HEK293 (cell line): Measurements from ENCODE around the gene GSG1L.
A peak's percentile ranks its signal among the peaks of the same experiment; 100 is the strongest.

ENCODE experiments used
- CTCF ChIA-PET: fragments of 350-600 bp; formaldehyde crosslinking; extraction: SDS; loops from one replicate; lab custom pipeline; 2021; ENCODE audit warnings: antibody characterized with exemption; lab: Yijun Ruan, JAX
- POLR2A ChIA-PET: fragments of 300-600 bp; formaldehyde crosslinking; extraction: SDS; loops from one replicate; lab custom pipeline; 2020; ENCODE audit warnings: antibody characterized with exemption, inconsistent platforms; lab: Yijun Ruan, JAX
- H3K27ac ChIP-seq: fragments of 200-500 bp; sonication (Bioruptor generic); 2 replicates; pipeline ENCODE4 v1.5.1; 2014; ENCODE audit warnings: low read depth, low read length, control low read depth, inconsistent platforms; ENCODE audit errors: extremely low read depth
- H3K36me3 ChIP-seq, 2 experiments: fragments of 200-500 bp in 1 of 2; sonication (Bioruptor generic) in 1 of 2; 1 replicate in 1 of 2; 2 replicates in 1 of 2; pipeline ENCODE4 v1.5.1; 2014 to 2017; ENCODE audit warnings: inconsistent platforms in 2 of 2, low read length in 2 of 2; ENCODE audit not compliant: control insufficient read depth in 2 of 2, insufficient read depth in 1 of 2
- H3K4me1 ChIP-seq: fragments of 200-500 bp; sonication (Bioruptor generic); 2 replicates; pipeline ENCODE4 v1.5.1; 2014; ENCODE audit warnings: mild to moderate bottlenecking, low read length, inconsistent platforms; ENCODE audit not compliant: control insufficient read depth, insufficient read depth
- H3K4me3 ChIP-seq: 2 replicates; pipeline ENCODE4 v1.5.1; 2011; ENCODE audit warnings: low read depth, mild to moderate bottlenecking, control low read depth, low read length, moderate library complexity
- H3K9me3 ChIP-seq: fragments of 200-500 bp; sonication (Bioruptor generic); 2 replicates; pipeline ENCODE4 v1.5.1; 2014; ENCODE audit warnings: low read depth, low read length, inconsistent platforms; ENCODE audit not compliant: control insufficient read depth, insufficient read depth
- GFI1B ChIP-seq: fragments of 450-650 bp; formaldehyde crosslinking; IDR thresholded peaks from 2 replicates; pipeline ENCODE4 v1.5.1; 2016; ENCODE audit warnings: missing biosample characterization, missing genetic modification characterization
- GLIS2 ChIP-seq: fragments of 450-650 bp; formaldehyde crosslinking; IDR thresholded peaks from 2 replicates; pipeline ENCODE4 v1.5.1; 2016; ENCODE audit warnings: missing biosample characterization, missing genetic modification characterization
- HOXD13 ChIP-seq: sonication (generic); formaldehyde crosslinking; IDR thresholded peaks from 2 replicates; pipeline ENCODE4 v1.8.0; 2022; ENCODE audit warnings: missing genetic modification reagents, borderline replicate concordance
- SETDB1 ChIP-seq: IDR thresholded peaks from one replicate; pipeline ENCODE4 v1.6.1; 2017; ENCODE audit warnings: mild to moderate bottlenecking, low read length, moderate library complexity, mixed read lengths; ENCODE audit not compliant: insufficient read length
- SP2 ChIP-seq: fragments of 450-650 bp; formaldehyde crosslinking; IDR thresholded peaks from 2 replicates; pipeline ENCODE4 v1.5.1; 2016; ENCODE audit warnings: missing biosample characterization, missing genetic modification characterization
- ZBTB20 ChIP-seq: fragments of 450-650 bp; formaldehyde crosslinking; IDR thresholded peaks from 2 replicates; pipeline ENCODE4 v1.5.1; 2016; ENCODE audit warnings: missing biosample characterization, missing genetic modification characterization
- ZBTB48 ChIP-seq: fragments of 450-650 bp; formaldehyde crosslinking; IDR thresholded peaks from 2 replicates; pipeline ENCODE4 v1.5.1; 2016; ENCODE audit warnings: missing biosample characterization, missing genetic modification characterization
- ZIC2 ChIP-seq: fragments of 450-650 bp; formaldehyde crosslinking; IDR thresholded peaks from 2 replicates; pipeline ENCODE4 v1.5.1; 2016; ENCODE audit warnings: missing biosample characterization, missing genetic modification characterization
- ZNF10 ChIP-seq: fragments of 450-650 bp; formaldehyde crosslinking; IDR thresholded peaks from 2 replicates; pipeline ENCODE4 v1.5.1; 2017; ENCODE audit warnings: missing biosample characterization, missing genetic modification characterization
- ZNF16 ChIP-seq: fragments of 450-650 bp; formaldehyde crosslinking; IDR thresholded peaks from 2 replicates; pipeline ENCODE4 v1.5.1; 2016; ENCODE audit warnings: low read depth, missing biosample characterization, missing genetic modification characterization
- ZNF2 ChIP-seq: fragments of 450-650 bp; formaldehyde crosslinking; IDR thresholded peaks from 2 replicates; pipeline ENCODE4 v1.5.1; 2016; ENCODE audit warnings: missing biosample characterization, missing genetic modification characterization
- ZNF341 ChIP-seq: fragments of 450-650 bp; formaldehyde crosslinking; IDR thresholded peaks from 2 replicates; pipeline ENCODE4; 2016; ENCODE audit warnings: low read depth, missing biosample characterization, missing genetic modification characterization
- ZNF549 ChIP-seq: fragments of 450-650 bp; IDR thresholded peaks from 2 replicates; pipeline ENCODE4 v1.5.1; 2018; ENCODE audit warnings: missing biosample characterization, missing genetic modification characterization, mild to moderate bottlenecking, inconsistent platforms, moderate library complexity
- ZNF560 ChIP-seq: fragments of 450-650 bp; formaldehyde crosslinking; IDR thresholded peaks from 2 replicates; pipeline ENCODE4 v1.5.1; 2017; ENCODE audit warnings: missing biosample characterization, missing genetic modification characterization, borderline replicate concordance
- ZNF623 ChIP-seq: fragments of 450-650 bp; formaldehyde crosslinking; IDR thresholded peaks from 2 replicates; pipeline ENCODE4 v1.5.1; 2016; ENCODE audit warnings: missing biosample characterization, missing genetic modification characterization
- ZNF677 ChIP-seq: fragments of 450-650 bp; IDR thresholded peaks from 2 replicates; pipeline ENCODE4 v1.5.0; 2018; ENCODE audit warnings: missing biosample characterization, mild to moderate bottlenecking, missing genetic modification characterization, moderate library complexity
- ZNF747 ChIP-seq: fragments of 450-650 bp; formaldehyde crosslinking; IDR thresholded peaks from 2 replicates; pipeline ENCODE4 v1.5.1; 2016; ENCODE audit warnings: missing biosample characterization, missing genetic modification characterization
- ZXDB ChIP-seq: fragments of 450-650 bp; formaldehyde crosslinking; IDR thresholded peaks from 2 replicates; pipeline ENCODE4 v1.5.1; 2016; ENCODE audit warnings: missing biosample characterization, missing genetic modification characterization
- TF ChIP-seq, protein P1 (sequence below): fragments of 450-650 bp; formaldehyde crosslinking; IDR thresholded peaks from 2 replicates; pipeline ENCODE4 v1.5.1; 2017; ENCODE audit warnings: missing biosample characterization, mild to moderate bottlenecking, missing genetic modification characterization, moderate library complexity
- TF ChIP-seq, protein P2 (sequence below): fragments of 450-650 bp; formaldehyde crosslinking; IDR thresholded peaks from 2 replicates; pipeline ENCODE4 v1.5.1; 2016; ENCODE audit warnings: missing biosample characterization, missing genetic modification characterization
- TF ChIP-seq, protein P3 (sequence below): fragments of 450-650 bp; IDR thresholded peaks from 2 replicates; pipeline ENCODE4 v1.5.1; 2018; ENCODE audit warnings: missing biosample characterization, missing genetic modification characterization
- TF ChIP-seq, protein P4 (sequence below): fragments of 450-650 bp; formaldehyde crosslinking; IDR thresholded peaks from 2 replicates; pipeline ENCODE4; 2016; ENCODE audit warnings: missing biosample characterization, missing genetic modification characterization
- TF ChIP-seq, protein P5 (sequence below): fragments of 450-650 bp; formaldehyde crosslinking; IDR thresholded peaks from 2 replicates; pipeline ENCODE4 v1.5.1; 2016; ENCODE audit warnings: missing biosample characterization, missing genetic modification characterization

Gene GSG1L

DNA sequence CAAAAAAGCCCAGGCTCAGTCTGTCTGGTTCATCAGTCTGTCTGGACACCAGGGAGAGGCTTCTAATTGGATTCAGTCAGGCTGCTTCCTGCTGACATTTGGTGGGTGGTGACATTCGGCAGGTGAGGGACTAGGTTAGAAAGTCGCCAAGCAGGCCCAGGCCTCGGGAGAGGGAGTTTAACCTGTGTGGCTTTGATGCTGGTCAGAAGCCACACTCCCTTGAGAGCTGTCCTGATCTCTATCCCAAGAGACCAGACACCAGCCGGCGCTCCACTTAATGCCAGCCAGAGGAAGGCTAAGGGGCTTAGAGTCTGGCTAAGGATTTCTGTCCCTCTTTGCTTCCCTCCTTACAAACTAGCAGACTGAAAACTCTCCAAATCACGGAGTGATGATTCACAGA is 135.0 kb downstream of the GSG1L start:
- no peak overlapping the region for H3K27ac ChIP-seq
- no peaks in the 10 kb centered on the region for H3K4me1 ChIP-seq
- no peaks in the 10 kb centered on the region for H3K9me3 ChIP-seq
- ChIA-PET CTCF (no interaction called here), POLR2A (no interaction called here)
- no peak overlapping the region for H3K4me3 ChIP-seq
- H3K36me3 ChIP-seq, result no peaks in the 10 kb centered on the region
- TF ChIP-seq, protein P1, sequence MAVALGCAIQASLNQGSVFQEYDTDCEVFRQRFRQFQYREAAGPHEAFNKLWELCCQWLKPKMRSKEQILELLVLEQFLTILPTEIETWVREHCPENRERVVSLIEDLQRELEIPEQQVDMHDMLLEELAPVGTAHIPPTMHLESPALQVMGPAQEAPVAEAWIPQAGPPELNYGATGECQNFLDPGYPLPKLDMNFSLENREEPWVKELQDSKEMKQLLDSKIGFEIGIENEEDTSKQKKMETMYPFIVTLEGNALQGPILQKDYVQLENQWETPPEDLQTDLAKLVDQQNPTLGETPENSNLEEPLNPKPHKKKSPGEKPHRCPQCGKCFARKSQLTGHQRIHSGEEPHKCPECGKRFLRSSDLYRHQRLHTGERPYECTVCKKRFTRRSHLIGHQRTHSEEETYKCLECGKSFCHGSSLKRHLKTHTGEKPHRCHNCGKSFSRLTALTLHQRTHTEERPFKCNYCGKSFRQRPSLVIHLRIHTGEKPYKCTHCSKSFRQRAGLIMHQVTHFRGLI (tag by site-specific recombination), result no peak
- TF ChIP-seq, protein P2, sequence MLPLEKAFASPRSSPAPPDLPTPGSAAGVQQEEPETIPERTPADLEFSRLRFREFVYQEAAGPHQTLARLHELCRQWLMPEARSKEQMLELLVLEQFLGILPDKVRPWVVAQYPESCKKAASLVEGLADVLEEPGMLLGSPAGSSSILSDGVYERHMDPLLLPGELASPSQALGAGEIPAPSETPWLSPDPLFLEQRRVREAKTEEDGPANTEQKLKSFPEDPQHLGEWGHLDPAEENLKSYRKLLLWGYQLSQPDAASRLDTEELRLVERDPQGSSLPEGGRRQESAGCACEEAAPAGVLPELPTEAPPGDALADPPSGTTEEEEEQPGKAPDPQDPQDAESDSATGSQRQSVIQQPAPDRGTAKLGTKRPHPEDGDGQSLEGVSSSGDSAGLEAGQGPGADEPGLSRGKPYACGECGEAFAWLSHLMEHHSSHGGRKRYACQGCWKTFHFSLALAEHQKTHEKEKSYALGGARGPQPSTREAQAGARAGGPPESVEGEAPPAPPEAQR (tag by site-specific recombination), result no peak
- TF ChIP-seq ZNF560 (tag by site-specific recombination) (no peak), GFI1B (tag by site-specific recombination) (no peak), SP2 (tag by site-specific recombination) (no peak), ZXDB (tag by site-specific recombination) (no peak), SETDB1 (no peak), ZNF341 (tag by site-specific recombination) (no peak), HOXD13 (no peak), ZBTB48 (tag by site-specific recombination) (no peak), ZNF2 (no peak), ZNF16 (tag by site-specific recombination) (no peak), GLIS2 (tag by site-specific recombination) (no peak)
- TF ChIP-seq, protein P3, sequence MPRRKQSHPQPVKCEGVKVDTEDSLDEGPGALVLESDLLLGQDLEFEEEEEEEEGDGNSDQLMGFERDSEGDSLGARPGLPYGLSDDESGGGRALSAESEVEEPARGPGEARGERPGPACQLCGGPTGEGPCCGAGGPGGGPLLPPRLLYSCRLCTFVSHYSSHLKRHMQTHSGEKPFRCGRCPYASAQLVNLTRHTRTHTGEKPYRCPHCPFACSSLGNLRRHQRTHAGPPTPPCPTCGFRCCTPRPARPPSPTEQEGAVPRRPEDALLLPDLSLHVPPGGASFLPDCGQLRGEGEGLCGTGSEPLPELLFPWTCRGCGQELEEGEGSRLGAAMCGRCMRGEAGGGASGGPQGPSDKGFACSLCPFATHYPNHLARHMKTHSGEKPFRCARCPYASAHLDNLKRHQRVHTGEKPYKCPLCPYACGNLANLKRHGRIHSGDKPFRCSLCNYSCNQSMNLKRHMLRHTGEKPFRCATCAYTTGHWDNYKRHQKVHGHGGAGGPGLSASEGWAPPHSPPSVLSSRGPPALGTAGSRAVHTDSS (tag by site-specific recombination), result no peak
- TF ChIP-seq, protein P4, sequence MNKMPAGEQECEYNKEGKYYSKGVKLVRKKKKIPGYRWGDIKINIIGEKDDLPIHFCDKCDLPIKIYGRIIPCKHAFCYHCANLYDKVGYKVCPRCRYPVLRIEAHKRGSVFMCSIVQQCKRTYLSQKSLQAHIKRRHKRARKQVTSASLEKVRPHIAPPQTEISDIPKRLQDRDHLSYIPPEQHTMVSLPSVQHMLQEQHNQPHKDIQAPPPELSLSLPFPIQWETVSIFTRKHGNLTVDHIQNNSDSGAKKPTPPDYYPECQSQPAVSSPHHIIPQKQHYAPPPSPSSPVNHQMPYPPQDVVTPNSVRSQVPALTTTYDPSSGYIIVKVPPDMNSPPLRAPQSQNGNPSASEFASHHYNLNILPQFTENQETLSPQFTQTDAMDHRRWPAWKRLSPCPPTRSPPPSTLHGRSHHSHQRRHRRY, result no peak

DNA sequence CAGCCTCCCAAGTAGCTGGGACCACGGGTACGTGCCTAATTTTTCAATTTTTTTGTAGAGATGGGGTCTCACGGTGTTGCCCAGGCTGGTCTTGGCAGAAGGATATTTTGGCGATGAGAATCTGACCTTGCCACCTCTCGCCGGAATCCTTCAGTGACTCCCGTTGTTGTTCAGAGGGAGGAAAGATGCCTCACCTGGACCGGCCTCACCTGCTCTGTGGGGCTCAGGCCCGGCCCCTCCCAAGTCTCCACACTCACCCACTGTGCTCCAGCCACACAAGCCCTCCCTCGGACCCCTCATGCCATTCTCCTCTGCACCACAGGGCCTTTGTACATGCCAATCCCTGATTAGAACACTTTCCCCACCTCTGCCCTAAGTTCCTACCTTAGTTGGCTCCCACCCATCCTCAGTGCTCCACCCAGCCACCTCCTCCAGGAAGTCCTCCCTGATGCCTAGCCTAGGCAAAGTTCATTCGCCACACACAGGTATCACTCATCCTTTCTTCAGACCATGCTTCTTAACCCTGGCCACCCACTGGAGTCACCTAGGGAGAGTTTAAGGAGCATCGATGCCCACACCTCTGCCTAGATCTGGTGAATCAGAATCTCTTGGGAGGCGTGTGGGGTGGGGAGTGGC is 136.1 kb downstream of the GSG1L start:
- TF ChIP-seq ZNF623 (peak; percentile 72), ZNF747 (no peak)
- H3K27ac ChIP-seq, result no peak overlapping the region
- H3K36me3 ChIP-seq, result no peaks in the 10 kb centered on the region
- no peak overlapping the region for H3K4me3 ChIP-seq
- POLR2A ChIA-PET, result no interaction called here
- no peaks in the 10 kb centered on the region for H3K9me3 ChIP-seq
- CTCF ChIA-PET, result no interaction called here
- H3K4me1 ChIP-seq, result no peaks in the 10 kb centered on the region

DNA sequence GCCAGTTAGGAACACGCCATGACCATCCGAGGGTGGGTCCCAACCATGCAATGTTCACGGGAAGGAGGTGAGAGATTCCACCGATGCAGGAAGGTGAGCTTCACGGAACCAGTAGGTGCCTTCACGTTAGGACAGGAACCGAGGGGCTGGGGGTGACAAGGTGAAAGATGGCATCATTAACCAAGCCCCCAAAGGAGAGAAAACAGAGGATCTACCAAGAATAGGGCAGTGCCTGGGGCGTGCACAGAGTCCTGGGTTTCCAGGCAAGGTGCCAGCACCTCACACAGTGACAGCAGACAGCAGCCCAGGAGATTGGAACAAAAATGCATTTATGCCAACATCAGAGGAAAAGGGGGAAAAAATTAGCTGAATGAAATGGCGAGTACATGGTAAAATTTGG is 137.9 kb downstream of the GSG1L start:
- peak; percentile 57 for TF ChIP-seq ZIC2
- TF ChIP-seq ZBTB20, result peak; percentile 63
- TF ChIP-seq ZNF549 (tag by site-specific recombination), result no peak
- TF ChIP-seq, protein P5, sequence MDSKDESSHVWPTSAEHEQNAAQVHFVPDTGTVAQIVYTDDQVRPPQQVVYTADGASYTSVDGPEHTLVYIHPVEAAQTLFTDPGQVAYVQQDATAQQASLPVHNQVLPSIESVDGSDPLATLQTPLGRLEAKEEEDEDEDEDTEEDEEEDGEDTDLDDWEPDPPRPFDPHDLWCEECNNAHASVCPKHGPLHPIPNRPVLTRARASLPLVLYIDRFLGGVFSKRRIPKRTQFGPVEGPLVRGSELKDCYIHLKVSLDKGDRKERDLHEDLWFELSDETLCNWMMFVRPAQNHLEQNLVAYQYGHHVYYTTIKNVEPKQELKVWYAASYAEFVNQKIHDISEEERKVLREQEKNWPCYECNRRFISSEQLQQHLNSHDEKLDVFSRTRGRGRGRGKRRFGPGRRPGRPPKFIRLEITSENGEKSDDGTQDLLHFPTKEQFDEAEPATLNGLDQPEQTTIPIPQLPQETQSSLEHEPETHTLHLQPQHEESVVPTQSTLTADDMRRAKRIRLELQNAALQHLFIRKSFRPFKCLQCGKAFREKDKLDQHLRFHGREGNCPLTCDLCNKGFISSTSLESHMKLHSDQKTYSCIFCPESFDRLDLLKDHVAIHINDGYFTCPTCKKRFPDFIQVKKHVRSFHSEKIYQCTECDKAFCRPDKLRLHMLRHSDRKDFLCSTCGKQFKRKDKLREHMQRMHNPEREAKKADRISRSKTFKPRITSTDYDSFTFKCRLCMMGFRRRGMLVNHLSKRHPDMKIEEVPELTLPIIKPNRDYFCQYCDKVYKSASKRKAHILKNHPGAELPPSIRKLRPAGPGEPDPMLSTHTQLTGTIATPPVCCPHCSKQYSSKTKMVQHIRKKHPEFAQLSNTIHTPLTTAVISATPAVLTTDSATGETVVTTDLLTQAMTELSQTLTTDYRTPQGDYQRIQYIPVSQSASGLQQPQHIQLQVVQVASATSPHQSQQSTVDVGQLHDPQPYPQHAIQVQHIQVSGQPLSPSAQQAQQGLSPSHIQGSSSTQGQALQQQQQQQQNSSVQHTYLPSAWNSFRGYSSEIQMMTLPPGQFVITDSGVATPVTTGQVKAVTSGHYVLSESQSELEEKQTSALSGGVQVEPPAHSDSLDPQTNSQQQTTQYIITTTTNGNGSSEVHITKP (tag by site-specific recombination), result peak; percentile 77
- no peak for TF ChIP-seq ZNF677 (tag by site-specific recombination)
- no peak for TF ChIP-seq ZNF10 (tag by site-specific recombination)
- TF ChIP-seq, all 188 proteins: peak for 3
- H3K9me3 ChIP-seq, result no peaks in the 10 kb centered on the region
- no peaks in the 10 kb centered on the region for H3K36me3 ChIP-seq
- POLR2A ChIA-PET, result no interaction called here
- H3K4me3 ChIP-seq, result no peak overlapping the region
- no peak overlapping the region for H3K27ac ChIP-seq
- no peaks in the 10 kb centered on the region for H3K4me1 ChIP-seq
- CTCF ChIA-PET, result interaction anchor here (1.0 kb wide), 1 partner anchor 14 kb away, joined by 3 read pairs; no protein-coding TSS in a partner anchor
